ENCODE data around the gene SMIM14.
"Not testable (repeated sequence)": the region's sequence is repeated elsewhere in the genome, so short reads cannot be mapped to it uniquely, and the experiment has no call there.

- not testable (repeated sequence) for TF ChIP-seq CTCF (IDR thresholded peaks at IDR 0.05); TP53 (CRISPR knock-in tag; IDR thresholded peaks at IDR 0.05); EMX1 (CRISPR knock-in tag; IDR thresholded peaks at IDR 0.05); ZNF317 (CRISPR knock-in tag; IDR thresholded peaks at IDR 0.05; ENCODE audit: borderline replicate concordance, low read depth); TCF7 (CRISPR knock-in tag; IDR thresholded peaks at IDR 0.05; ENCODE audit: low read depth); NFYB (CRISPR knock-in tag; conservative IDR thresholded peaks at IDR 0.05; ENCODE audit: low read depth); ZMAT4 (CRISPR knock-in tag; IDR thresholded peaks at IDR 0.05); NR1H2 (CRISPR knock-in tag; IDR thresholded peaks at IDR 0.05); ESRRA (CRISPR knock-in tag; IDR thresholded peaks at IDR 0.05; ENCODE audit: borderline replicate concordance)
- TF ChIP-seq, protein P1, sequence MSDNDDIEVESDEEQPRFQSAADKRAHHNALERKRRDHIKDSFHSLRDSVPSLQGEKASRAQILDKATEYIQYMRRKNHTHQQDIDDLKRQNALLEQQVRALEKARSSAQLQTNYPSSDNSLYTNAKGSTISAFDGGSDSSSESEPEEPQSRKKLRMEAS (CRISPR knock-in tag; IDR thresholded peaks at IDR 0.05), result not testable (repeated sequence)
Observed at GRCh38 chr4:39651586-39651985, 12.9 kb upstream of the SMIM14 start.

Measured in WTC11 (cell line).